GM21717 (cell line): ENCODE data around the gene METTL13.
"Not testable (repeated sequence)": the region's sequence is repeated elsewhere in the genome, so short reads cannot be mapped to it uniquely, and the experiment has no call there.

Source experiments
- ATAC-seq: cut with Tn5 transposase; IDR thresholded peaks from one replicate; pipeline ENCODE4 v1.9.1; 2021; ENCODE audit warnings: mild to moderate bottlenecking, moderate library complexity; ENCODE audit not compliant: unreplicated experiment

METTL13 gene

GRCh38 chr1:171763764-171764163, 17.7 kb upstream of the METTL13 start:
- no peak for ATAC-seq

DNA sequence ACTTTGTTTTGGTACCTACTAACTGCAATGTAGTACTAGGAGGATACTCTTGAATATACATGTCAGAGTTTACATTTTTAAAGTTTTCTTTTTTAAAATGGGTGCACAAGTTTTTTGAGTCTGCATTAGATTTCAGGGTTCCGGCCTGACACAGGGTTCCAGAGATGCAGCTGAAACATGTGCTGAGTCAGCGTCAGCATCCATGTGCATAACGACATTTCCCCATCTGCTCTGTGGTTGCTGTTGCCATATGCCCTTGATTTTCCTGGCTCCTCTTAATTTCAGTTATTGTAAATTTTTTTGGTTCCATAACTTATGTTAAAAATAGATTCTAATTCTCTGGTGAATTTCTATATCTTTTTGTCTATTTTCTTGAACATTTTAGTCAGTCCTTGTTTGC, 12.3 kb upstream of the METTL13 start:
- no peak for ATAC-seq

- no peak for ATAC-seq
Observed at GRCh38 chr1:171769754-171770153, 11.7 kb upstream of the METTL13 start.

DNA sequence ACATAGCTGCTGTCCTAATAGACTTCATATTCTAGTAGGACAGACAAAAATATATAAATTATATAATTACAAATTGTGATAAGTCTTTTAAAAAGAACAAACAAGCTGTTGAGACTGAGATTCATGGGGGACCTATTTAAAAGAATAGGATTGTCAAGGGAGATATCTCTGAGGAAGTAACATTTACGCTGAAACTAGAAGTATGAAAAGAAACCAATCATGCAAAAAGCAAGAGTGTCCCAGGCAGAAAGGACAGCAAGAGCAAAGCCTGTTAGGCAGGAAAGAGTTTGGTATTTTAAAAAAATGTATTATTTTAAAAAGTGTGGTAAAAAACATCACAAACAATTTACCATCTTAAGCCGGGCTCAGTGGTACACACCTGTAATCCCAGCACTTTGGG, 9.1 kb upstream of the METTL13 start:
- ATAC-seq, result no peak

- no peak for ATAC-seq
Observed at GRCh38 chr1:171780583-171781175, 781 bp upstream of the METTL13 start.

DNA sequence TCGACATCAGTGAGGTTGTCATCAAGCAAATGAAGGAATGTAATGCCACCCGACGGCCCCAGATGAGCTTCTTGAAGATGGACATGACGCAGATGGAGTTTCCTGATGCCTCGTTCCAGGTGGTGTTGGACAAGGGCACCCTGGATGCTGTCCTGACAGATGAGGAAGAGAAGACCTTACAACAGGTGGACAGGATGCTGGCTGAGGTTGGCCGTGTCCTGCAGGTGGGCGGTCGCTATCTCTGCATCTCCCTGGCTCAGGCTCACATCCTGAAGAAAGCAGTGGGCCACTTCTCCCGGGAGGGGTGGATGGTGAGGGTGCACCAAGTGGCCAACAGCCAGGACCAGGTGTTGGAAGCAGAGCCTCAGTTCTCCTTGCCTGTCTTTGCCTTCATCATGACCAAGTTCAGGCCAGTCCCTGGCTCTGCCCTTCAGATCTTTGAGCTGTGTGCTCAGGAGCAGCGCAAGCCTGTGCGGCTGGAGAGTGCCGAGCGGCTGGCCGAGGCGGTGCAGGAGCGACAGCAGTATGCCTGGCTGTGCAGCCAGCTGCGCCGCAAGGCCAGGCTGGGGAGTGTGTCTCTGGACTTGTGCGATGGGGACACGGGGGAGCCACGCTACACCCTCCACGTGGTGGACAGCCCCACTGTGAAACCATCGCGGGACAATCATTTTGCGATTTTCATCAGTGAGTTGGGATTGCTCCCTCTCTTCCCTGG, 2.5 kb downstream of the METTL13 start:
- ATAC-seq, result no peak

DNA sequence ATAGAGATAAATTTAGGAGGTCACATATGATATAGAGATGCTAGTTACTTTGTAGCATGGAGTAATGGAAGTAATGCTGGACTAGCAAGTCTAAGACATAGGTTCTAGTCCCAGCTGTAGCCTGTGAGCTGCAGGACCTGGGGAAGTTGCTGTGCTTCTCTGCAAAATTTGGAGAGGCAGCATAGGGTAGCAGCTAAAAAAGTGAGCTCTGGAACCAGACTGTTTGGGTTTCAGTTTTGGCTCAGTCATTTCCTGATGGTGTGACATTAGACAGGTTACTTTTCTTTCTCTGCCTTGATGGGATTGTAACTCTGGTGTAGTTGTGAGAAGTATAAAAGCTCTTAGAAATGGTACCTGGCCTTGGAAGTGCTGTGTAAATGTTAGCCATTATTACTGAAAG, 3.3 kb downstream of the METTL13 start:
- ATAC-seq, result no peak

DNA sequence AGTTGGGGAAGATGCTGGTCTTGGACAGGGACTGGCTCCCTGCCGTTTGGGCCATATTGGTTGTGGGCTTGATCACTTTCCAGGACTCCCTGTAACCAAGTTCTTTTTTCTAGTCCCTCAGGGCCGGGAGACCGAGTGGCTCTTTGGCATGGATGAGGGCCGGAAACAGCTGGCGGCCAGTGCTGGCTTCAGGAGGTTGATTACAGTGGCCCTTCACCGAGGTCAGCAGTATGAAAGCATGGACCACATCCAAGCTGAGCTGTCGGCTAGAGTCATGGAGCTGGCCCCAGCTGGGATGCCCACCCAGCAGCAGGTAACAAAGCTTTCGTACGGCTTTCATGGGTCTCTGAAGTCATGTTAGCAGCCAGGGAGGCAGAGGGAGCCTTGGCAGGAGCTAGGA, 4.3 kb downstream of the METTL13 start:
- ATAC-seq, result no peak

- no peak for ATAC-seq
Observed at GRCh38 chr1:171786534-171786933, 5.1 kb downstream of the METTL13 start.

- ATAC-seq, result no peak
Observed at GRCh38 chr1:171787686-171788480, 6.4 kb downstream of the METTL13 start.

DNA sequence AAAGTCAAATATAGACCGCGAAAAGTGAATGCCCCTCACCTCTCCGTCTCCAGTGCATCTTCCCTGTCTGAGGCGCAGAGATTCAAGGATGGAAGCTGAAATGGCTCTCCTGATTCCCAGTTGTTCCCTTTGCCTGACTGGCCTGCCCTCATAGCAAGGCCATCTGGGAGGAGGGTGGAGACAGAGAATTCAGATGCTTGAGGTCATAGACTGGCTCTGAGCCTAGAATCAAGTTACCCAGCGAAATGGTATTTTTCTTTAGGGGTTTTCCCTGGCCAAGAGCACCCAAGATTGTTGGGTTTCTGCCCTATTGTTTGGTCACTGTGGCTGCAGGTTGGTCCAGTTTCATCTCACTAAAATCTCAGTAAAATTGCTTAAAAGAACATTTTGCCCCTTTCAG, 7.2 kb downstream of the METTL13 start:
- no peak for ATAC-seq

DNA sequence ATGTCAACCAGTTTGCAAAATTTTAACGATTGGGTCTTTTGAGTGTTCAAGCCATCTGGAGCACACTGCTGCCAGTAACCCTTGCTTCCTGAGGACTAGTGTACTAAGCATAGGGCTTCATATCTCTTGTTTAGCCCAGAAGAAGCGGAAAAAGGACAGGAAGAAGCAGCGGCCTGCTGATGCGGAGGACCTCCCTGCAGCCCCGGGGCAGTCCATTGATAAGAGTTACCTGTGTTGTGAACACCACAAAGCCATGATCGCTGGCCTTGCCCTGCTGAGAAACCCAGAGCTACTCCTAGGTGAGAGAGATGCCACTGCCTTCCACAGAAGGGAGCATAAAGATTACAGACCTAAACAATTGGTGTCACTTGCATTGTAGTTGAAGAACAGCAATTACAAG, 8.9 kb downstream of the METTL13 start:
- ATAC-seq, result no peak

GRCh38 chr1:171792656-171793369, 11.4 kb downstream of the METTL13 start:
- ATAC-seq, result no peak

DNA sequence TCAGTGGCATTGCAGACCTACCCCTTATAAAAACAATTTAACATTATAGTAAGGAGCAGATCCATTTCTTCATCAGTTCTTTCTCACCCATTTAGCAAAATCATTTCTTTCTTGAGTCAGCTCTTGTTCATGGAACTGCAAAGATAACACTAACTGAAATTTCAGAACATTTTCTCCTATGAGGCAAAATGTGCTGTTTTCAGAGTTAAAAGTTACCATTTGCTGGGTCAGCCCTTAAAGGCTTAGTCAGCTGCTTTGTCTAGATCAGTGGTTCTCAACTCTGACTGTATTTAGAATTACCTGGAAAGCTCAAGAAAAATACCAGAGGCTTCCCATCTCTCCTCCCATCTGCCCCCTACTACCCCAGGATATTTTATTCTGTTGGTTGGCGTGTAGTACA, 12.2 kb downstream of the METTL13 start:
- no peak for ATAC-seq

DNA sequence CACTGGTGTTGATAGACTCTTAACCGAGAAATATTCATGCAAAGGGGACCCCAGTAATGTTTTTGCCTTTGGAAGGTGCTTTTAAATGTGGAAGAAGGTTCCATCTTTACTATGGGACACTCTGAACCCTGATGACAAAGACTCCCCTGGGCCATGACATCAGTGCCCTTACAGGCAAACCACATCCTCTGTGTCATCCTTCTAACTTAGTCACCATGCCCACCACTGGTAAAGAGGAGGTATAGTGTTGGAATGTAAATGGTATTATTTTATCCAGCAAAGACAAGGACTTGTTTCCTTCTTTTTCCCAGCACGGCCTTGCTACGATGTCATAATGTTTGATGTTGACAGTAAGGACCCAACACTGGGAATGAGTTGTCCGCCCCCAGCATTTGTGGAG, 12.6 kb downstream of the METTL13 start:
- ATAC-seq, result no peak

DNA sequence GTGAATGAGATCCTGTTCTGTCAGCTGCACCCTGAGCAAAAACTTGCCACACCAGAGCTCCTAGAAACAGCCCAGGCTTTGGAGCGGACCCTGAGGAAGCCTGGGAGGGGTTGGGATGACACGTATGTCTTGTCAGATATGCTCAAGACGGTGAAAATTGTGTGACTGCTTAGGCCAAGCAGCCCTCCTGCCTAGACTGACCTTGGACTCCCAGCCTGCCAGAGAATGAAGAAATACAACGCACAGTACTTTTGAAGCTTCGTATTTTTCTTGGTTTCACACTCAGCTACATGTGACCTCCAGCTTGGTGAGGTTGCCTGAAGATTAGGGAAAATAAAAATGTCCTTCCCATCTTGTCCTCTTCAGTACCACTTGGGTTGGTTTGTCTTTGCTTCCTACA, 15.1 kb downstream of the METTL13 start:
- ATAC-seq, result no peak

DNA sequence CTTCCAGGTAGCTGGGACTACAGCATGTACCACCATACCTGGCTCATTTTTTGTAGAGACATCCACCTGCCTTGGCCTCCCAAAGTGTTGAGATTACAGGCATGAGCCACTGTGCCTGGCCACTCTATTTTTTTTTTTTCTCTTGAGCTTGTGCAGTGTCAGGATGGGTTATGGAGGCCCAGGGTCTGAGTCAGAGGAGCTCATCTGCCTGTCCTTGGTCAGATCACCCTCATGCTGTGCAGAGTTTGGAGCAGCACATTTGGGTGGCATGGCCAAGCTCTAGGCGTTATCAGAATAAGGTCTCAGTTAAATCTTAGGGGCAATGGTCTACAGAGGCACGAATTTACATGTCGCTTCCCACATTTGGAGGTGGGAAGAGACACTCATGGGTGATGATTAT, 16.9 kb downstream of the METTL13 start:
- ATAC-seq, result no peak

GRCh38 chr1:171798765-171799164, 17.3 kb downstream of the METTL13 start:
- ATAC-seq, result no peak

DNA sequence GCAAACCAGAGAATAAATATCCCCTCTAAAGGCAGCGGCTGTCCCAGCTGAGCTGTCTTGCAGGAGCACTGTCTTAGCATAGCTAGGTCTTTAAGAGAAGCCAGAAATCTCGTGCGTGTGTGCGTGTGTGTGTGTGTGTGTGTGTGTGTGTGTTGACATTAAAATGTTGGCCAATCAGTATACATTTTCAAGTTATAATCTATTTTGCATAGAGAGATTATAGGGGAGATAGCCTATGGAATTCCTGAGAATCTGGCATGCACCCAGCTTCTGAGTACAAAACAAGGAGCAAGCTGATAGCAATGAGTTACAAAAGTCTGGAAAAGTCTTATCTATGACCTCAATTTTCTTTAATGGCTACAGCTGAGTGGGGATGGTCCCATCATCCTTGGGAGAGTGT, 17.7 kb downstream of the METTL13 start:
- no peak for ATAC-seq

GRCh38 chr1:171799698-171800097, 18.2 kb downstream of the METTL13 start:
- not testable (repeated sequence) for ATAC-seq

DNA sequence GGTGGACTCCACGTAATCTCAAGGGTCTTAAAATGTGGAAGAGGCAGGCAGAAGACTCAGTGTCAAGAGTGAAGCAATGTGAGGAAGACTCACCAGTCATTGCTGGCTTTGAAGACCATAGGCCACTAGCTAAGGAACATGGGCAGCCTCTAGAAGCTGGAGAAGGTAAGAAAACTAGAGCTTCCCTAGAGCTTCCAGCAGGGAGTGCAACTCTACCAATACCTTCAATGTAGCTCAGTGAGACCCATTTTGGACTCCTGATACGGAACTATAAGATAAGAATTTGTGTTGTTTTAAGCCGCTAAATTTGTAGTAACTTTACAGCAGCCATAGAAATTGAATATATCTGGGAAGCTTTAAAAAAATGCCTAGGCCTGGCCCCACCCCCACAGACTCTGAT, 18.9 kb downstream of the METTL13 start:
- ATAC-seq, result no peak
